HCT116 (cell line): ENCODE results near the gene MBTD1.

Source experiments
- EZH2 ChIP-seq: fragments of 200-600 bp; sonication (generic); IDR thresholded peaks from 2 replicates; pipeline ENCODE4 v1.6.1; 2017; ENCODE audit warnings: antibody characterized with exemption, mixed run types
- POLR2A ChIP-seq: IDR thresholded peaks from 2 replicates; pipeline ENCODE4 v1.7.0; 2011; ENCODE audit warnings: borderline replicate concordance; ENCODE audit not compliant: insufficient read depth, insufficient read length; ENCODE audit errors: extremely low read depth
- POLR2AphosphoS5 ChIP-seq: IDR thresholded peaks from 2 replicates; pipeline ENCODE4 v1.6.1; 2011; ENCODE audit warnings: mild to moderate bottlenecking, low read depth, low read length, moderate library complexity
- SIN3A ChIP-seq: IDR thresholded peaks from 2 replicates; pipeline ENCODE4 v1.6.1; 2012; ENCODE audit warnings: low read depth
- SP1 ChIP-seq: IDR thresholded peaks from 2 replicates; pipeline ENCODE4 v1.6.1; 2012; ENCODE audit warnings: low read depth
- YY1 ChIP-seq: IDR thresholded peaks from 2 replicates; pipeline ENCODE4 v1.6.1; 2011; ENCODE audit warnings: low read length, low read depth, moderate library complexity, mild to moderate bottlenecking; ENCODE audit not compliant: insufficient replicate concordance; ENCODE audit errors: extremely low read depth
- ZNF274 ChIP-seq: fragments of 200-500 bp; sonication (Bioruptor generic); IDR thresholded peaks from 2 replicates; pipeline ENCODE4 v1.6.1; 2014; ENCODE audit warnings: mild to moderate bottlenecking, low read depth, low read length, inconsistent platforms
- TF ChIP-seq, protein P1 (sequence below), 3 experiments: fragments of 200-600 bp in 1 of 3; sonication (generic) in 1 of 3; IDR thresholded peaks in 2 of 3; conservative IDR thresholded peaks in 1 of 3; 2 replicates each; pipeline ENCODE4 v1.5.1; 2012 to 2017; ENCODE audit warnings: low read depth in 2 of 3, low read length in 2 of 3, antibody characterized with exemption in 1 of 3, borderline replicate concordance in 1 of 3, control low read depth in 1 of 3, mild to moderate bottlenecking in 1 of 3, mixed read lengths in 1 of 3, mixed run types in 1 of 3, moderate library complexity in 1 of 3; ENCODE audit not compliant: insufficient read depth in 1 of 3
- TF ChIP-seq, protein P2 (sequence below): IDR thresholded peaks from 2 replicates; pipeline ENCODE4 v1.6.1; 2012; ENCODE audit warnings: low read depth
- TF ChIP-seq, protein P3 (sequence below): IDR thresholded peaks from 2 replicates; pipeline ENCODE4 v1.6.1; 2011; ENCODE audit warnings: mild to moderate bottlenecking, low read length, moderate library complexity; ENCODE audit not compliant: insufficient replicate concordance; ENCODE audit errors: extremely low read depth
- TF ChIP-seq, protein P4 (sequence below): IDR thresholded peaks from 2 replicates; pipeline ENCODE4 v1.6.1; 2012

GRCh38 chr17:51128076-51128475, 131.8 kb downstream of the MBTD1 start:
- TF ChIP-seq, protein P1, sequence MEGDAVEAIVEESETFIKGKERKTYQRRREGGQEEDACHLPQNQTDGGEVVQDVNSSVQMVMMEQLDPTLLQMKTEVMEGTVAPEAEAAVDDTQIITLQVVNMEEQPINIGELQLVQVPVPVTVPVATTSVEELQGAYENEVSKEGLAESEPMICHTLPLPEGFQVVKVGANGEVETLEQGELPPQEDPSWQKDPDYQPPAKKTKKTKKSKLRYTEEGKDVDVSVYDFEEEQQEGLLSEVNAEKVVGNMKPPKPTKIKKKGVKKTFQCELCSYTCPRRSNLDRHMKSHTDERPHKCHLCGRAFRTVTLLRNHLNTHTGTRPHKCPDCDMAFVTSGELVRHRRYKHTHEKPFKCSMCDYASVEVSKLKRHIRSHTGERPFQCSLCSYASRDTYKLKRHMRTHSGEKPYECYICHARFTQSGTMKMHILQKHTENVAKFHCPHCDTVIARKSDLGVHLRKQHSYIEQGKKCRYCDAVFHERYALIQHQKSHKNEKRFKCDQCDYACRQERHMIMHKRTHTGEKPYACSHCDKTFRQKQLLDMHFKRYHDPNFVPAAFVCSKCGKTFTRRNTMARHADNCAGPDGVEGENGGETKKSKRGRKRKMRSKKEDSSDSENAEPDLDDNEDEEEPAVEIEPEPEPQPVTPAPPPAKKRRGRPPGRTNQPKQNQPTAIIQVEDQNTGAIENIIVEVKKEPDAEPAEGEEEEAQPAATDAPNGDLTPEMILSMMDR (IDR thresholded peaks at IDR 0.05 in 2 of 3, conservative IDR thresholded peaks at IDR 0.05 in 1 of 3; ENCODE audit: borderline replicate concordance in 1 of 3, insufficient read depth in 1 of 3, low read depth in 2 of 3, low read length in 2 of 3) = no peak
- TF ChIP-seq, protein P2, sequence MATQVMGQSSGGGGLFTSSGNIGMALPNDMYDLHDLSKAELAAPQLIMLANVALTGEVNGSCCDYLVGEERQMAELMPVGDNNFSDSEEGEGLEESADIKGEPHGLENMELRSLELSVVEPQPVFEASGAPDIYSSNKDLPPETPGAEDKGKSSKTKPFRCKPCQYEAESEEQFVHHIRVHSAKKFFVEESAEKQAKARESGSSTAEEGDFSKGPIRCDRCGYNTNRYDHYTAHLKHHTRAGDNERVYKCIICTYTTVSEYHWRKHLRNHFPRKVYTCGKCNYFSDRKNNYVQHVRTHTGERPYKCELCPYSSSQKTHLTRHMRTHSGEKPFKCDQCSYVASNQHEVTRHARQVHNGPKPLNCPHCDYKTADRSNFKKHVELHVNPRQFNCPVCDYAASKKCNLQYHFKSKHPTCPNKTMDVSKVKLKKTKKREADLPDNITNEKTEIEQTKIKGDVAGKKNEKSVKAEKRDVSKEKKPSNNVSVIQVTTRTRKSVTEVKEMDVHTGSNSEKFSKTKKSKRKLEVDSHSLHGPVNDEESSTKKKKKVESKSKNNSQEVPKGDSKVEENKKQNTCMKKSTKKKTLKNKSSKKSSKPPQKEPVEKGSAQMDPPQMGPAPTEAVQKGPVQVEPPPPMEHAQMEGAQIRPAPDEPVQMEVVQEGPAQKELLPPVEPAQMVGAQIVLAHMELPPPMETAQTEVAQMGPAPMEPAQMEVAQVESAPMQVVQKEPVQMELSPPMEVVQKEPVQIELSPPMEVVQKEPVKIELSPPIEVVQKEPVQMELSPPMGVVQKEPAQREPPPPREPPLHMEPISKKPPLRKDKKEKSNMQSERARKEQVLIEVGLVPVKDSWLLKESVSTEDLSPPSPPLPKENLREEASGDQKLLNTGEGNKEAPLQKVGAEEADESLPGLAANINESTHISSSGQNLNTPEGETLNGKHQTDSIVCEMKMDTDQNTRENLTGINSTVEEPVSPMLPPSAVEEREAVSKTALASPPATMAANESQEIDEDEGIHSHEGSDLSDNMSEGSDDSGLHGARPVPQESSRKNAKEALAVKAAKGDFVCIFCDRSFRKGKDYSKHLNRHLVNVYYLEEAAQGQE = no peak
- TF ChIP-seq POLR2A (no peak), SIN3A (no peak), SP1 (no peak), POLR2AphosphoS5 (no peak), ZNF274 (no peak), YY1 (no peak), EZH2 (no peak)
- TF ChIP-seq, protein P3, sequence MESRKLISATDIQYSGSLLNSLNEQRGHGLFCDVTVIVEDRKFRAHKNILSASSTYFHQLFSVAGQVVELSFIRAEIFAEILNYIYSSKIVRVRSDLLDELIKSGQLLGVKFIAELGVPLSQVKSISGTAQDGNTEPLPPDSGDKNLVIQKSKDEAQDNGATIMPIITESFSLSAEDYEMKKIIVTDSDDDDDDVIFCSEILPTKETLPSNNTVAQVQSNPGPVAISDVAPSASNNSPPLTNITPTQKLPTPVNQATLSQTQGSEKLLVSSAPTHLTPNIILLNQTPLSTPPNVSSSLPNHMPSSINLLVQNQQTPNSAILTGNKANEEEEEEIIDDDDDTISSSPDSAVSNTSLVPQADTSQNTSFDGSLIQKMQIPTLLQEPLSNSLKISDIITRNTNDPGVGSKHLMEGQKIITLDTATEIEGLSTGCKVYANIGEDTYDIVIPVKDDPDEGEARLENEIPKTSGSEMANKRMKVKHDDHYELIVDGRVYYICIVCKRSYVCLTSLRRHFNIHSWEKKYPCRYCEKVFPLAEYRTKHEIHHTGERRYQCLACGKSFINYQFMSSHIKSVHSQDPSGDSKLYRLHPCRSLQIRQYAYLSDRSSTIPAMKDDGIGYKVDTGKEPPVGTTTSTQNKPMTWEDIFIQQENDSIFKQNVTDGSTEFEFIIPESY = no peak
- TF ChIP-seq, protein P4, sequence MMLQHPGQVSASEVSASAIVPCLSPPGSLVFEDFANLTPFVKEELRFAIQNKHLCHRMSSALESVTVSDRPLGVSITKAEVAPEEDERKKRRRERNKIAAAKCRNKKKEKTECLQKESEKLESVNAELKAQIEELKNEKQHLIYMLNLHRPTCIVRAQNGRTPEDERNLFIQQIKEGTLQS = no peak
